Measurements from ENCODE around the gene ERO1A. TPM values are rescaled to one million over a fixed set of nuclear protein-coding genes. Genes with fewer than 3 reads are reported as not detected.

Gene ERO1A
- total RNA-seq, 1 donor = 75.3 TPM

GRCh38 chr14:52619687-52620086 is 75.7 kb downstream of the ERO1A start:
- H3K4me3 ChIP-seq (ENCODE audit: low read depth, low read length) = no peak overlapping the region

DNA sequence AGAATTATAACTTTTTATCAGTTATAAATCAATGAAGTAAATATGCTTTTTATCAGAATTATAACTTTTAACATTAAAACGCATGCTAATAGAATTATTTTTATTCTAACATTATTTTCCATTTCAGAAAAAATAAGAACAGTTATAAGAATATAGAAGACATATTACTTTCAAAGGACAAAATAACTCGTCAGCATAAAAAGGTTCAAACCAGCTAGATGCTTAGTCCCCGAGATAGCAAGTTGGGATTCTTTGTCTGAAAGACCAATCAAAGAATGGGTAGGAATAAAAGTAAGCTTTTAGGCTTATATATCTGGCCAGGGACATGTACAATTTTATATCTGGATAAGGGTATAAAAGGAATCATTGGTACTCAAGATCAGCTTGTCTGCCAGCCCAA is 76.8 kb downstream of the ERO1A start:
- H3K4me3 ChIP-seq (ENCODE audit: low read depth, low read length) = no peak overlapping the region
- DNase-seq (ENCODE audit: low read depth) = no peak
- TF ChIP-seq, protein P1, sequence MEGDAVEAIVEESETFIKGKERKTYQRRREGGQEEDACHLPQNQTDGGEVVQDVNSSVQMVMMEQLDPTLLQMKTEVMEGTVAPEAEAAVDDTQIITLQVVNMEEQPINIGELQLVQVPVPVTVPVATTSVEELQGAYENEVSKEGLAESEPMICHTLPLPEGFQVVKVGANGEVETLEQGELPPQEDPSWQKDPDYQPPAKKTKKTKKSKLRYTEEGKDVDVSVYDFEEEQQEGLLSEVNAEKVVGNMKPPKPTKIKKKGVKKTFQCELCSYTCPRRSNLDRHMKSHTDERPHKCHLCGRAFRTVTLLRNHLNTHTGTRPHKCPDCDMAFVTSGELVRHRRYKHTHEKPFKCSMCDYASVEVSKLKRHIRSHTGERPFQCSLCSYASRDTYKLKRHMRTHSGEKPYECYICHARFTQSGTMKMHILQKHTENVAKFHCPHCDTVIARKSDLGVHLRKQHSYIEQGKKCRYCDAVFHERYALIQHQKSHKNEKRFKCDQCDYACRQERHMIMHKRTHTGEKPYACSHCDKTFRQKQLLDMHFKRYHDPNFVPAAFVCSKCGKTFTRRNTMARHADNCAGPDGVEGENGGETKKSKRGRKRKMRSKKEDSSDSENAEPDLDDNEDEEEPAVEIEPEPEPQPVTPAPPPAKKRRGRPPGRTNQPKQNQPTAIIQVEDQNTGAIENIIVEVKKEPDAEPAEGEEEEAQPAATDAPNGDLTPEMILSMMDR (IDR thresholded peaks at IDR 0.05; ENCODE audit: insufficient read depth, low read length) = no peak

More at GRCh38 chr14:52619687-52620086, 75.7 kb downstream of the ERO1A start:
- TF ChIP-seq, protein P1 (IDR thresholded peaks at IDR 0.05; ENCODE audit: insufficient read depth, low read length) = no peak
- no peak for DNase-seq (ENCODE audit: low read depth)

DNA sequence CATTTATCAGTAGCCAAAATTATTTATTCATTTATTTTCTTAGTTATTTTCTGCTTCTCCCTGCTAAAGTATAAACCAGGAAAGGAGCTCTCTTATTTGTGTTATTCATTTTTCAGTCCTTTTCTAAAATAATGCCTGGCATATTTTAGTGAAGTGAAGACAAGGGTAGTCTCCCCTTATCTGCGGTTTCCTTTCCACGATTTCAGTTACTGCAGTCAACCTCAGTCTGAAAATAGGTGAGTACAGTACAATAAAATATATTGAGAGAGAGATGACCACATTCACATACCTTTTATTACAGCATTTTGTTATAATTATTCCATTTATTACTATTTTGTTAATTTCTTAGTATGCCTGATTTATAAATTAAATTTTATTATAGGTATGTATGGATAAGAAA is 85.2 kb downstream of the ERO1A start:
- no peak for DNase-seq (ENCODE audit: low read depth)
- no peak overlapping the region for H3K4me3 ChIP-seq (ENCODE audit: low read depth, low read length)
- TF ChIP-seq, protein P1 (IDR thresholded peaks at IDR 0.05; ENCODE audit: insufficient read depth, low read length) = no peak

GRCh38 chr14:52609445-52610044 is 85.8 kb downstream of the ERO1A start:
- H3K4me3 ChIP-seq (ENCODE audit: low read depth, low read length) = no peak overlapping the region
- TF ChIP-seq, protein P1 (IDR thresholded peaks at IDR 0.05; ENCODE audit: insufficient read depth, low read length) = no peak
- DNase-seq (ENCODE audit: low read depth) = no peak

- H3K4me3 ChIP-seq (ENCODE audit: low read depth, low read length) = no peak overlapping the region
- TF ChIP-seq, protein P1 (IDR thresholded peaks at IDR 0.05; ENCODE audit: insufficient read depth, low read length) = no peak
- DNase-seq (ENCODE audit: low read depth) = no peak
Measured at GRCh38 chr14:52607061-52607460, 88.3 kb downstream of the ERO1A start.

- TF ChIP-seq, protein P1 (IDR thresholded peaks at IDR 0.05; ENCODE audit: insufficient read depth, low read length) = no peak
- no peak overlapping the region for H3K4me3 ChIP-seq (ENCODE audit: low read depth, low read length)
- DNase-seq (ENCODE audit: low read depth) = no peak
Measured at GRCh38 chr14:52602131-52602530, 93.2 kb downstream of the ERO1A start.

- TF ChIP-seq, protein P1 (IDR thresholded peaks at IDR 0.05; ENCODE audit: insufficient read depth, low read length) = no peak
- no peak overlapping the region for H3K4me3 ChIP-seq (ENCODE audit: low read depth, low read length)
- no peak for DNase-seq (ENCODE audit: low read depth)
Measured at GRCh38 chr14:52599974-52600373, 95.4 kb downstream of the ERO1A start.
